GM19468 (cell line): ENCODE measurements around the gene SLC26A2.

ENCODE experiments used
- ATAC-seq: cut with Tn5 transposase; IDR thresholded peaks from one replicate; pipeline ENCODE4 v1.9.1; 2021; ENCODE audit warnings: mild to moderate bottlenecking, moderate library complexity, moderate number of reproducible peaks; ENCODE audit not compliant: unreplicated experiment; ENCODE audit errors: extremely low read depth

Gene SLC26A2

GRCh38 chr5:149960272-149961185 is at the start of gene SLC26A2:
Gene SLC26A2 (plus strand): TSS chr5:149960758. CDS start chr5:149977653, 16,895 bp downstream.
- ATAC-seq = peak; percentile 98

- ATAC-seq = no peak
Measured at GRCh38 chr5:149911031-149911430, 49.5 kb upstream of the SLC26A2 start.

- ATAC-seq = no peak
Measured at GRCh38 chr5:149912226-149912871, 48.2 kb upstream of the SLC26A2 start.

GRCh38 chr5:149913436-149914419 is 46.8 kb upstream of the SLC26A2 start:
- ATAC-seq = no peak

- ATAC-seq = no peak
Measured at GRCh38 chr5:149915392-149916260, 44.9 kb upstream of the SLC26A2 start.

GRCh38 chr5:149916334-149917072 is 44.1 kb upstream of the SLC26A2 start:
- ATAC-seq = no peak

- no peak for ATAC-seq
Measured at GRCh38 chr5:149917073-149917676, 43.4 kb upstream of the SLC26A2 start.

- ATAC-seq = no peak
Measured at GRCh38 chr5:149921597-149921996, 39.0 kb upstream of the SLC26A2 start.

- ATAC-seq = no peak
Measured at GRCh38 chr5:149922950-149923349, 37.6 kb upstream of the SLC26A2 start.

- no peak for ATAC-seq
Measured at GRCh38 chr5:149924486-149924885, 36.1 kb upstream of the SLC26A2 start.

- no peak for ATAC-seq
Measured at GRCh38 chr5:149930043-149930748, 30.4 kb upstream of the SLC26A2 start.

GRCh38 chr5:149930749-149931574 is 29.6 kb upstream of the SLC26A2 start:
- ATAC-seq = no peak

GRCh38 chr5:149931992-149932436 is 28.5 kb upstream of the SLC26A2 start:
- no peak for ATAC-seq

GRCh38 chr5:149932445-149933350 is 27.9 kb upstream of the SLC26A2 start:
- ATAC-seq = no peak

- no peak for ATAC-seq
Measured at GRCh38 chr5:149935431-149935901, 25.1 kb upstream of the SLC26A2 start.
